GM19468 (cell line): ENCODE measurements around the gene FGF14.
"Not testable (repeated sequence)": the region's sequence is repeated elsewhere in the genome, so short reads cannot be mapped to it uniquely, and the experiment has no call there.

Experiments
- ATAC-seq: cut with Tn5 transposase; IDR thresholded peaks from one replicate; pipeline ENCODE4 v1.9.1; 2021; ENCODE audit warnings: mild to moderate bottlenecking, moderate library complexity, moderate number of reproducible peaks; ENCODE audit not compliant: unreplicated experiment; ENCODE audit errors: extremely low read depth

FGF14 gene

DNA sequence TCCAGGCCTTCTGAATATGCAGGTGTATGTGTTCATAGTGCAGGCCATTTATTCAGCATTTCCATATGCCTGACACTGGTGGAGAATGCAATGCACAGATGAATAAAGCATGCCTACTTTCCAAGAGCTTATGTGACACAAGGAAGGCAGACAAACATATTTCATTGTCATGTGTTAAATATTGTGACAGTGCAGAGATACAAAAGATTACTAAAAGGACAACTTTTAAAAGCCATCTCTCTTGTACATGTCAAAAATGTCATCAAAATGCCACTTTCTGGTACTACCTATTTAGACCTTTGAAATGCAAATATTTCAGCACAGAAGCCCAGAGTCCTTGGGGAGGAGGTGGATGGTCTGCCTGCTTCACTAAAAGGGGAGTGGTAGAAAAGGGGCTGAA, 254.5 kb downstream of the FGF14 start:
- ATAC-seq = no peak

DNA sequence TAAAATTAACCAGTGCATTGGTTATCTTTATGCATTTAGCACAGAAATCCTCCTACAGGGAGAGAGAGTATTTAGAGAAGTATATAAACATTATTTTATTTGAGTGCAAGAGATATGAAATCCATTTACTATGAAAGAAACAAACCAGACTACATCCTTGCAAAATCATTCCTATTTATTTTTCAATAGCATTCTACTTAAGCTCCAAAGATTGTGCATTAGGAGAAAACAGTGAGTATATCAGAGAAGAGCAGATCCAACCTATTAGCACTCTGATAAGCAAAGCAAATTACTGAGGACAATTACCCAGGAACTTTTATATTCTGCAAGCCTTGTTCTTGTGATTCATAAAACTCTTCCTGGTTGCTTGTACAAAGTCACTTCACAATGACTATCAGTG, 256.1 kb downstream of the FGF14 start:
- no peak for ATAC-seq

DNA sequence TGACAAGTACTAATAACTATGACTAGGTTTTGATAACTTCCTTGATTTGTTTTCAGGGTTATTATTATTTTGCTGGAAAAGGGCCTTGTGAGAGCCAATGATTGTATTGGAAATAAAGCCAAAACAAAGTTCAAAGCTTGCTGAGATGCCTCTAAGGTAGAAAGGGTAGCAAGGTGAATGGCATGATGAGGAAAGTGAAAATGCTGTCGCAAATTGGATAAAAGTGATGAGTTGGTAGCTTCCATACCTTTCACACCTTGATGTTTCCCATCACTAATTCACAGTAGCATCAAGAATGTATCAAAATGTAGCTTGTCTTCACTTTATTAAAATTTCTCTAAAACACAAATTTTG, 259.4 kb downstream of the FGF14 start:
- ATAC-seq = no peak

DNA sequence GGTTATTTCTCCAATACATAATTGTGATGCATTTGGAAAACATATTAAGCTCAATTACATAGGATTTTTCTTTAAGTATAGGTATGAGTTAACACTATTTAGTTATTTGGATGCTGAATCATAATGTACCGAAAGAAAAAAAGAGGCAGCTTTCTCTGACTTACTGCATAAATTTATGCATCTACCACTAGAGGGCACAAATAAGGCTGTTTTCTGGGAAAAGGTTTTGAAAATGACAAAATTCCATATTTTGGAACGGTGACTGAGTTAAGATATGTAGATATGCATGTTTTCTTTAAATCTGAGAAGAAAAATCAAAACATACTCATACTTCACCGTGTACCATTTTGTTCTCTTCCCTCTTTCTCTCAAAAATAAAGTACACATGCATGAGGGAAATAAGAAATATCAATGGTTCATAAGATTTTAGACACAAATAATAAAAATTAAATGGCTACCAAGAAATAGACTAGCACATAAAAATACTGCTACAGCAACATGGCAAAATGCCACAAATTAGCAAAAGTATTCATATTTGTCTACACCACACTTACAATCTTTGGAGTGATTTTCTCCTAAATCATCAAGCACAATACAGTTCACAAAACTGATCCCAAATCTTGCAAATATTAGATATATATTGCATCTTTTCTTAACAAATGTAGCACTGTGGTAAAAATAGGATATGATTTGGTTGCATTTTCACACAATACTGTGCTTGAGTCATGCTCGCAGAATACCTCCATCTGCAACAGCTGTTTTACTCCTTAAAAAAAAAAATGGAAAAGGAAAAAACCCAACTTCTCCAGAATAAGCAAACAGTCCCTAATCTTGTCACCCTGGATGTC, 260.0 kb downstream of the FGF14 start:
- no peak for ATAC-seq

DNA sequence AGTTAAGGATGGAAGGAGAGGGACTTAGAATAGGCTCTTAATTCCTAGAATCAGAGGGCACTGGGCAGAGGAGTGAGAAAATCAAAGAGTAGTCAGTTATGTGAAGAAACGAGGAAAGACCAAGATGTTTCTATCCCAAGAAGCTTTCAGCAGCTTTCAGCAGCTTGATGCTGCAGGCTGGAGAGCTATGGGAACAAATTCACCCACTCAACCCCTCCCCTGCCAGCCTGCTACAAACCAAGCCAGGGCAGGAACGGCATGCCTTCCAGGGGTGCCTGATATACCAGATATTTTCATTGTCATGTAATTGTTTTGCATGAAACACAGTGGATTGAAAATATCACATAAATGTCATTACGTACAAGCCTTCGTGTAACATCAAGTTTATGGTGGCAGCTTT, 262.2 kb downstream of the FGF14 start:
- no peak for ATAC-seq

DNA sequence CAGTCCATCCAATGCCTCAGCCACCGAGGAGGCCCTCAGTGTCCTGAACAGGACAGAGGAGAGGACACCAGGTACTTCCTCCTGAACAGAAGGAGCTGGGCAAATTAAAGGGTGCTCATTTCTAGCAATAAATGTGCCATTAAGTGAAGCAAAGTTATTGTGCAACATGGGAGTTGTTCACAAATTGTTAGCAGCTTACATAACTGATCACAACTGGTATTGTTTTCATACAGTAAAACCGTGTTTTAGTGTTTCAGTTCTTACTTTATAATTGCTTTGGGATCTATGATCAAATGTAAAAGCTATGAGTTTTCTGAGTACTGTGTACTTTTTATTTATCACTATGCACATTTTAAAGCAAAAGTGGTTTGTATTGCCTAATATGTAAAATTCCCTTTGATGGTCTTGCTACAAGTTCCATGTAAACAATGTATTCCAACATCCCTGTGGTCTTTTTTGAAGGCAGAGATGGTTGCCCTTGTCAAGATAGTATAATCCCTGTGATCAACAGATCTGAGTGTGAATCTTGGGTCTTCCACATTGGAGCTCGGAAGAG, 263.1 kb downstream of the FGF14 start:
- ATAC-seq = no peak

DNA sequence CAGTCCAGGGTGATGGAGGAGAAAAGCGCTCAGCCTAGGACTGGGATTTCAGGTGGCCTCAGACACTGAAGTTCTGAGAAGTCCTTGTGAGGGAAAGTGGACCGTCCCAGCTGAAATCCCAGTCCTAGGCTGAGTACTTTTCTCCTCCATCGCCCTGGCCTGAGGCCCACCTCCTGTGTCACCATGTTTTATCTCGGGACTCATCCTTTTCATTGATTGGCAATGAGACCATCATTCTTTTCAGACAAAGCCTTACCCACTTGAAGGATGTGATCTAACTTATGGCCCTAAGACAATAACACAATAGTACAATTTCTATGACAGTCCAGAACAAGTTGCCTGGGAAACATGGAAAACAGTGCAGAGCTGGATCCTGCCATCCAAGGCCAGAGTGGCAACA, 263.9 kb downstream of the FGF14 start:
- ATAC-seq = not testable (repeated sequence)

DNA sequence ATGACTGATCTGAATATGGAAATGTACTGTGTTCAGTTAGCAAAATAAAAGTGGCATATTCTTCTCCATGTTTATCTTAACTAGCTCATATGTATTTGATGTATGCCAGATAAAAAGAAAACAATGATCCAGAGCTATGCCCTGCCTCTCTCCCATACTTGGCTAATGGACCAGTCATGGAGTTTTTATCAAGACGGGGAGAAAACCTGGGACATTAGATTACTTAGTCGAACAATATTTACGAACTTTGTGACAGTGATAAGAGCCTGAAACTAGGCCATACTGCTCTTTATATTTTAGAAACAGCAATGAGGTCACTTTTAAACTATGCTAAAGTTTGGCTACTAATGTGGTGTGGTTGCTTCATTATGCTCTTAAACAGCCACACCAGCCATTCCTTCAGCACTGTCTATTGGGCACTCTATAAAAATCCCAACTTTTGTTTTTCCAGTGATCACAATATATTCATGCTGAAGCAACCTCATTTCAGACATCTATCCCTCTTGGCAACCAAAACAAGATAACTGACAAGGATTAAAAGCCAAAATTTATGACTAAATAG, 265.0 kb downstream of the FGF14 start:
- ATAC-seq = no peak

DNA sequence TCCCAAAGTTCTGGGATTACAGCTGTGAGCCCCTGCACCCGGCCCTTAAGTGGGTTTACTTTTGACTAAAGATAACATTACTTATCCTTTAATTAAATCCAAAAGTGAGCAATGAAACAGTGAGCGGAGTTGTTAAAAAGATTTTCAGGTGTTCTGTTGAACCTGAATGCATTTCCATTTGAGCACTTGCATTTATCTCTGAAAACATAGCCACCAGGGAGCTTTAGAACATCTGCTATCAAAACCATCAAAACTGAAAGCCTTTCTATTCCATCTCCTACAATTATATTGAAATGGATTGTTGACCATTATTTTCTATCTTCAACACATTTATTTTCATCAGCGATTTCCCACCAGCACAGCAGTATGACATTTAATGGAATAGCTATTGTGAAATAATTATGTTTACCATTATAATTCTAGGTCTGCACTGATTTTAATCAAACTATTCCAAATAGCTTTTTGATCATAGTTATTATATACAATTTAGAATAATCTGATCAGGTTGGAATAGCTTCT, 269.0 kb downstream of the FGF14 start:
- no peak for ATAC-seq

DNA sequence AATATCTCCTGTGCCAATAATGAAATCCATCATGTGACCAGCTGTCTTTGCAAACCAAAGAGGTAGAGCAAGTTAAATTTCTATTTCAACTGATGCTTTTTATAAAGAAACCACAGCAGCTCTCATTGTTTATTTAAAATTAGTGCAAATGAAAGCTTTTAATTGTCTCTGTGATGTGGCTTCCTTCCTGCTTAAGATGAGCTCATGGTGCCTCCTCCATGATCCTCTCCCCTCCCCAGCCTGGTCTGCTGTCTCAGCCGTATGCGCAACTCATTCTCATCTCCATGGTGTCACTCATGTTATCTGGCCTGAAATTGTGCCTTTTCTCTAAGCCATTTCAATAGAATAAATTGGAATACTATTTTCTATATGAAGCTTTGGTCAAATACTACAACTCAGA, 270.6 kb downstream of the FGF14 start:
- no peak for ATAC-seq

DNA sequence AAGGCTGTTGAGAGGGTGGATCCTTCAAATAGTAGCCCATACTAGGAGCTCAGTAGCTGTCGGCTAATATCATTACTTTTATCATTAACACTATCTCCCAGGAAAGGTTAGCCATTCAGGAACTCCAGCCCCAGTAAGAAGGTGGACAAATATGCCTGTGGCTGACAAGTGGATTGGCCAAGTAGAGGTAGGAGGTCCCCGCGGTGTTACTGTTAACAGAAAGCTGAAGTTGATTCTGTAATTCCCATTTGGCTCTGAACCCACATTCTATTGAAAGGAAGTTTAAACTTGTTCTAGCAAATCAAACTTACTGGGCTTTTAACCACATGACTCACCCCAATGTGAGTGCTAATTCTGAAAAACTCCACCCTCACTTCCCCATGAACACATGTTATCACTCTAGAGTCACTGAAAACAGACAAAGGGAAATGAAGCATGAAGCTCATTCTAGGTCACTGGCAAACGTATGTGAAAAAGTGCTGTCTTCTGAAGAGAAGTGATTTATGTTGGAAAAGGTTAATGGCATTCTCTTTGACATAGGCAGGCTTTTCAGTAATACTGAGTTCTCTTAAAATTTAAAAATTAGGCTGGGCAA, 273.5 kb downstream of the FGF14 start:
- ATAC-seq = no peak

DNA sequence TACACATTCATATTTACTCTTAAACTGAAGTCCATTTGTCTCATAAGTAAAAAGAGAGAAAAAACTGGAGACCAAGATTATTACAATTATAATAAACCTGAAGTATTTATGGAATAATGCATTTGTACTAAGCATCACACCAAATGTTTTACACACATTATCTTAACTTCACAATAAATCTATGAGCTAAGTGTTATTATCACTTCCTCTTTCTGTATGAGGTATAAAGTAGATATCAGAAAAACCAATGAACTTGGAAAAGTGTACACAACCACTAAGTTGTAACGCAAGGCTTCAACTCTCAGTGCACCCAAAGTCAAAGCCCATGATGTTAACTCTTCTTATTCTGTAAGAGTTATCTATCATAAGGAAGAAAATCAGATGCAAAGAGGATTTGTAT, 274.7 kb downstream of the FGF14 start:
- ATAC-seq = no peak

DNA sequence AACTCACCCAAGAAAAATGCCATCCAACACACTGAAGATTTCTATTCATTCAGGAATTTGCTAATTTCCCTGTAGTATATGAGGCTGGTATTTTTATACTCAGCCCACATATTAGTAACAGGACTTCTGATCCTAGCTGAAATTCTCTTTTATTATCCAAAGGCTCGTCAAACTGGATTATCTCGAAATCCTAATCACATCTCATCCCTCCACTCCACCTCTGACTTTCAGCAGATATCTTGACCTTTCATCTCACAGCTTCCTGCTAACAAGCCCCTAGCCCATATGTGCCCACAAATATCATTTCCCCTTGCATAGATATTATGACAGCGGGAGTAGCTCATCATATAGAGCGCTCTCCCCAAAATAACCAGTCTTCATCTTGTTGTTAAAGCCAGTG, 279.7 kb downstream of the FGF14 start:
- ATAC-seq = no peak

DNA sequence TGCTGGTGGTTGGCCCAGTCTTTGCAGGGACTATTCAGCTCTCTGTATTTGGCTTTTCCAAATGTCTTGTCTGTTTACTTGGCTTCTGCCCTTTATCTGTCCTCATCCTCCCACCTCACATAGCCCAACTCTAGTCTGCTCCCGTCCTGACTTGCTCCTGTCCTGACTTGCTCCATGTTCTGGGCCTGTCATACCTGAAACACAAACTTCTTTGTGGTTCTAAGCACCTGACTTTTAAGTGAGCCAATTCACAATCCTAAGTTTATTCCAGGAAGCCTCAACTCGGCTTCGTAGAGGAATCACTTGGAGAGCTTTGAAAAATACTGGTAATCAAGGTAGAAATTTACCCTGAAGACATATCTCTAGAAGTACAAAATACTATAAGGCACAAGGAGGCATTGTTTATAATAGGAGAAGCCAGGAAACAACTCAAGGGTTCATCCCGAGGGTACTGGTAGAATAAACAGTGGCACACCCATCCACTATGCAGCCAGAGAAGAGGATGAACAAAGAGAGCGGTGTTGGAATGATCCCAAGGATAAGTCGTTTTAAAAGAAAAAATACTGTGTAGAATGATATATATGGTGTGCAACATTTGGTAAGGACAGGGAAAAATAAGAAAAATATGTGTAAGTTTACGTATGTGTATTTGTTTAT, 284.5 kb downstream of the FGF14 start:
- ATAC-seq = no peak

DNA sequence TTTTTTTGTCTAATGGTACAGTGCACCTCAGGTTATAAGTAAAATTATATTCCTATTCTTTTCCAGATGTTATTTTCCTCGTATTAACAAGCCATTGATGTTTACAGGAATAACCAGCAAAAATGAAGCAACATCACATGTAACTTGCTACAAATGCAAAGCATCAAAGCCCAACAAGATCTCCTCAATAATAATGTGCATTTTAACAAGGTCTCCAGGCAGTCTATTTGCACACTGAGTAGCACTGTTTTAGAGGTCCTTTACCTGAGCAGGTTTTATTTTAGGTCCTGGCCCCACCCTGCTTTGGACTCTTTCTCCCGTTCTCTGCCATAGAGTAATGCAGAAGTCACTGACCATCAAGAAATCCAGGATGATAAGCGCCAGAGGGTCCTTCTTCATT, 298.4 kb downstream of the FGF14 start:
- no peak for ATAC-seq

DNA sequence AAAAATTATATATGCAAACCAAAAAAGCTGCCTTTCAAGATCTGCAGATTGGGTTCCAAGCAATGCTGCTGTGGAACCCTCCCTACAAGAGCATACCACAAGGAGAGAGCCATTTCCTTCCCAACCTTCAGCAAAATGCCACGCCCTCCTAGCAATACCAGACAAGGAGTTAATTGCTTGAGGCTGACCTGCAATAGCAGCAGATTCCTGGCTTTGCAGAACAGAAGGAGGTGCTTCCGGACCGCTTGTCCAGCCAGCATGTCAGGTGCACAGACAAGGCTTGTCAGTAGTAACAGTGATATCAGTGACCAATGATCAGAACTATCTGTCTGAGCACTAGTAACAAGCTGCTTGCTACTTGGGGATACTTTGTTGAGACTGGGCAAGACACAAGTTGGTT, 301.6 kb downstream of the FGF14 start:
- ATAC-seq = no peak

DNA sequence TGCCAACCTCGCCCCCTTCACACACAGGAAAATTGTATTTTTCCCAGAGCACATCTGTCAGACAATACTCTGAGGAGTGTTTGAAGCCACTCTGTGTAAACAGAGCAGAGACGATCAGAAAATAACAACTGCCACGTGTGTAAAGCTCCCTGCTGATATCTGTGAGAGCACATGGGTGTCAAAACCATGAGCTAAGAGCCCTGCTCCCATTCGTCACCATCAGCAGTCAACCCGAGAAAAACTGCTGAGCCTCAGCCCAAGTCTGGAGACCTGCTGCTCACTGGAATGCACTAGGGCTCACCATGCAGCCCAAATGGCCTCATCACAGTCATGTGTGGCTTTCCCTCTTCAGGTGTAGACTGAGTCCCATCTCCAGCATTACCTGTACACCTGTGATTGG, 304.1 kb downstream of the FGF14 start:
- ATAC-seq = no peak

DNA sequence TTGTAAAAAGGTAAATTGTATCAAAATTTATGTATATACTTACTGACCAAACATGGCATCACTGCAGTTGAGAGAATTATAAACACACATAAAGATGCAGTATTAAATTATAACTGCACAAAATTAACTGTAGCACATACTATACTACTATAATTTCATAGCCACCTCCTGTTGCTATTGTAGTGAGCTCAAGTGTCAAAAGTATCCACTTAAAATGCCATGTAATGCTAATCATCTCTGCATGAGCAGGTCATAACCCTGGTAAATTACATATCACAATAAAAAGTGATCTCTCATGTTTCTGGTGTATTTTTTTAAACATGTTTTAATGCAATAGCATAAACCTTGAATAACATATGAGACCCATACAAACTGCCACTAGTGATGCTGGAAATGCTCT, 308.6 kb downstream of the FGF14 start:
- ATAC-seq = not testable (repeated sequence)

DNA sequence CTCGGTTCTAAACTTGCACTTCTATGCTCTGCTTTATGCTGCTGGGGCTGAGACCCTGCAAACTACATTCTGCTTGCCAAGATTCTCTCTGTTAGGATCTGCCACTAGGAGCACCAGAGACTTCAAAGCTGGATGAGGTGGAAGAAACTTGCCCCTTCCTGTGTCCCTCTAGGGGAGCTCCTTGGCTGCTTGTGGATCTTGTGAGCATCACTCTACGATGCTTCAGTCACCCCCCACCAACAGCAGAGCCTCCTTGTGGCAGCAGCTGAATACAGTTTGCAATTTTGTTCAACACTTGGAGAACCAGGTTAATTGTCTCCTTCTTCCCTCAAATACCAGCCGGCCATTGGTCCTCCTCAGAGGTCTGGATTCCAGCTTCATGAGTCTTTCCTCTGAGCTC, 310.6 kb downstream of the FGF14 start:
- no peak for ATAC-seq

DNA sequence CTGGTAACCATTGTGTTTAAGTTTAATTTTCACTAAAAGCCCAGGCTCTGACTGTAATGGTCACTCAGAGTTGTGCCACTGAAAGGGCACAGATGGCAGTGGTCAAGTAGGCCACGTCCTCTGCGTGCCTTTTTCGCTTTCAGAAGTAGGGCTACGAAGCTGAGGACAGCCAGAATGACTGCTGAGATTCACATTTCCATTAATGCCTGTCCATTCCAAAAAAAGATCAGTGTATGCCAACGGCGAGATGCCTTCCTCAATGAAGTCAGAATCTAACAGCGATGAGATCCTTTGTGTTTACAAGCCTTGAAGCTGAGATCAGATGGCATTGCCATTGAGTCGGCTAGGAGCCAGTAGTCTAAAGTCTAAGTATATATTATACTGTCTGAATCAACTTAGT, 311.3 kb downstream of the FGF14 start:
- no peak for ATAC-seq

DNA sequence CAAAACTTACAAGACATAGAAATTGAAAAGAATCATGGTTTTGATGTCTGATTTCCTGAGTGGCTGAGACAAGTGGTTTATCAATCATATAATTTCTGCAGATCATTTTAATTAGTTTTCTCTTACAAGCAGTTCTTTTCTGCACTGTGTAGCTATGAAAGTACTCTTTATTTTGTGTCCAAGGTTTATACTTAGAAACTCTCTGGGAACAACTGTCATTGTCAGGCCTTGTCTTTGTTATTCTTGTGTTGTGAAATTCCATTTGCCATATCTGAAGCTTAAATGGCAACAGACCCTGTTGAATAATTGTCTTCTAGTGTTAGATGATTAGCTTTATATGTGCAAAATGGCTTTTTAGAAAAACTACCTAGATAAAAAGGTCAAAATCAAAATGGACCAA, 312.1 kb downstream of the FGF14 start:
- no peak for ATAC-seq
